ENCODE results near the gene GPX2.

GPX2 gene

GRCh38 chr14:64953310-64953654, 10.7 kb upstream of the GPX2 start:
- no peaks in the 10 kb centered on the region for H3K9me3 Mint-ChIP-seq
- H3K36me3 Mint-ChIP-seq (ENCODE audit: low read depth), result peaks cover 25% of the 10 kb centered on the region
- H3K4me1 Mint-ChIP-seq (ENCODE audit: low read depth), result no peaks in the 10 kb centered on the region
- no peaks in the 10 kb centered on the region for H3K27me3 Mint-ChIP-seq
- no peak overlapping the region for H3K4me3 Mint-ChIP-seq
- intact Hi-C loops (cut with micrococcal nuclease), result no loop called here
- H3K27ac Mint-ChIP-seq, result no peak overlapping the region

- Mint-ChIP-seq H3K27me3 (no peaks in the 10 kb centered on the region), H3K4me1 (ENCODE audit: low read depth) (no peaks in the 10 kb centered on the region), H3K36me3 (ENCODE audit: low read depth) (peaks cover 31% of the 10 kb centered on the region), H3K27ac (no peak overlapping the region), H3K4me3 (no peak overlapping the region), H3K9me3 (no peaks in the 10 kb centered on the region)
- intact Hi-C loops (cut with micrococcal nuclease), result no loop called here
These were observed 10.2 kb upstream of the GPX2 start for GRCh38 chr14:64952598-64953309.

- H3K9me3 Mint-ChIP-seq, result no peaks in the 10 kb centered on the region
- no peaks in the 10 kb centered on the region for H3K27me3 Mint-ChIP-seq
- intact Hi-C loops (cut with micrococcal nuclease), result no loop called here
- no peak overlapping the region for H3K27ac Mint-ChIP-seq
- no peak overlapping the region for H3K4me3 Mint-ChIP-seq
- H3K4me1 Mint-ChIP-seq (ENCODE audit: low read depth), result peaks cover 7% of the 10 kb centered on the region
- H3K36me3 Mint-ChIP-seq (ENCODE audit: low read depth), result peaks cover 36% of the 10 kb centered on the region
These were observed 9.2 kb upstream of the GPX2 start for GRCh38 chr14:64951724-64952123.

- Mint-ChIP-seq H3K4me1 (ENCODE audit: low read depth) (peaks cover 7% of the 10 kb centered on the region), H3K36me3 (ENCODE audit: low read depth) (peaks cover 36% of the 10 kb centered on the region), H3K27ac (no peak overlapping the region), H3K27me3 (no peaks in the 10 kb centered on the region), H3K9me3 (no peaks in the 10 kb centered on the region), H3K4me3 (no peak overlapping the region)
- intact Hi-C loops (cut with micrococcal nuclease), result no loop called here
These were observed 8.7 kb upstream of the GPX2 start for GRCh38 chr14:64951291-64951690.

GRCh38 chr14:64950889-64951288, 8.3 kb upstream of the GPX2 start:
- Mint-ChIP-seq H3K9me3 (no peaks in the 10 kb centered on the region), H3K4me3 (no peak overlapping the region), H3K36me3 (ENCODE audit: low read depth) (peaks cover 34% of the 10 kb centered on the region), H3K27me3 (no peaks in the 10 kb centered on the region), H3K27ac (no peak overlapping the region), H3K4me1 (ENCODE audit: low read depth) (peaks cover 7% of the 10 kb centered on the region)
- intact Hi-C loops (cut with micrococcal nuclease), result no loop called here

- Mint-ChIP-seq H3K4me3 (no peak overlapping the region), H3K4me1 (ENCODE audit: low read depth) (peaks cover 15% of the 10 kb centered on the region), H3K9me3 (no peaks in the 10 kb centered on the region), H3K27ac (no peak overlapping the region), H3K36me3 (ENCODE audit: low read depth) (peaks cover 47% of the 10 kb centered on the region), H3K27me3 (no peaks in the 10 kb centered on the region)
- intact Hi-C loops (cut with micrococcal nuclease), result no loop called here
These were observed 6.2 kb upstream of the GPX2 start for GRCh38 chr14:64948612-64949210.

- no peak overlapping the region for H3K4me3 Mint-ChIP-seq
- no peak overlapping the region for H3K27ac Mint-ChIP-seq
- peaks cover 22% of the 10 kb centered on the region for H3K4me1 Mint-ChIP-seq (ENCODE audit: low read depth)
- peaks cover 52% of the 10 kb centered on the region for H3K36me3 Mint-ChIP-seq (ENCODE audit: low read depth)
- H3K9me3 Mint-ChIP-seq, result no peaks in the 10 kb centered on the region
- intact Hi-C loops (cut with micrococcal nuclease), result no loop called here
- no peaks in the 10 kb centered on the region for H3K27me3 Mint-ChIP-seq
These were observed 5.4 kb upstream of the GPX2 start for GRCh38 chr14:64947710-64948611.

- Mint-ChIP-seq H3K4me1 (ENCODE audit: low read depth) (peaks cover 26% of the 10 kb centered on the region), H3K27ac (no peak overlapping the region), H3K4me3 (no peak overlapping the region), H3K9me3 (no peaks in the 10 kb centered on the region), H3K36me3 (ENCODE audit: low read depth) (peaks cover 62% of the 10 kb centered on the region), H3K27me3 (no peaks in the 10 kb centered on the region)
- intact Hi-C loops (cut with micrococcal nuclease), result no loop called here
These were observed 3.9 kb upstream of the GPX2 start for GRCh38 chr14:64946310-64947045.

GRCh38 chr14:64945431-64946178, 3.1 kb upstream of the GPX2 start:
- intact Hi-C loops (cut with micrococcal nuclease), result no loop called here
- Mint-ChIP-seq H3K27ac (no peak overlapping the region), H3K9me3 (no peaks in the 10 kb centered on the region), H3K4me1 (ENCODE audit: low read depth) (peaks cover 26% of the 10 kb centered on the region), H3K4me3 (no peak overlapping the region), H3K36me3 (ENCODE audit: low read depth) (peaks cover 67% of the 10 kb centered on the region), H3K27me3 (no peaks in the 10 kb centered on the region)

- Mint-ChIP-seq H3K27me3 (no peaks in the 10 kb centered on the region), H3K4me3 (no peak overlapping the region), H3K9me3 (no peaks in the 10 kb centered on the region), H3K36me3 (ENCODE audit: low read depth) (peaks cover 69% of the 10 kb centered on the region), H3K4me1 (ENCODE audit: low read depth) (peaks cover 26% of the 10 kb centered on the region), H3K27ac (no peak overlapping the region)
- intact Hi-C loops (cut with micrococcal nuclease), result no loop called here
These were observed 2.3 kb upstream of the GPX2 start for GRCh38 chr14:64944861-64945260.

GRCh38 chr14:64944041-64944440, 1.5 kb upstream of the GPX2 start:
- peaks cover 26% of the 10 kb centered on the region for H3K4me1 Mint-ChIP-seq (ENCODE audit: low read depth)
- no peaks in the 10 kb centered on the region for H3K9me3 Mint-ChIP-seq
- H3K4me3 Mint-ChIP-seq, result no peak overlapping the region
- intact Hi-C loops (cut with micrococcal nuclease), result no loop called here
- no peak overlapping the region for H3K27ac Mint-ChIP-seq
- H3K27me3 Mint-ChIP-seq, result no peaks in the 10 kb centered on the region
- peaks cover 75% of the 10 kb centered on the region for H3K36me3 Mint-ChIP-seq (ENCODE audit: low read depth)

GRCh38 chr14:64943556-64943955, 1.0 kb upstream of the GPX2 start:
- peaks cover 80% of the 10 kb centered on the region for H3K36me3 Mint-ChIP-seq (ENCODE audit: low read depth)
- H3K27ac Mint-ChIP-seq, result no peak overlapping the region
- H3K27me3 Mint-ChIP-seq, result no peaks in the 10 kb centered on the region
- peaks cover 26% of the 10 kb centered on the region for H3K4me1 Mint-ChIP-seq (ENCODE audit: low read depth)
- intact Hi-C loops (cut with micrococcal nuclease), result no loop called here
- no peaks in the 10 kb centered on the region for H3K9me3 Mint-ChIP-seq
- H3K4me3 Mint-ChIP-seq, result no peak overlapping the region

GRCh38 chr14:64940336-64940910, 2.1 kb downstream of the GPX2 start:
- H3K27me3 Mint-ChIP-seq, result no peaks in the 10 kb centered on the region
- H3K27ac Mint-ChIP-seq, result no peak overlapping the region
- H3K9me3 Mint-ChIP-seq, result no peaks in the 10 kb centered on the region
- intact Hi-C loops (cut with micrococcal nuclease), result no loop called here
- H3K36me3 Mint-ChIP-seq (ENCODE audit: low read depth), result peaks cover 87% of the 10 kb centered on the region
- peaks cover 19% of the 10 kb centered on the region for H3K4me1 Mint-ChIP-seq (ENCODE audit: low read depth)
- H3K4me3 Mint-ChIP-seq, result no peak overlapping the region
